ENCODE data around the gene PYGO2. TPM values are rescaled to one million over a fixed set of nuclear protein-coding genes. Genes with fewer than 3 reads are reported as not detected.

PYGO2 gene
- total and polyA plus RNA-seq, 12 donors, result 26.2 to 61.1 (median 38.7) TPM

DNA sequence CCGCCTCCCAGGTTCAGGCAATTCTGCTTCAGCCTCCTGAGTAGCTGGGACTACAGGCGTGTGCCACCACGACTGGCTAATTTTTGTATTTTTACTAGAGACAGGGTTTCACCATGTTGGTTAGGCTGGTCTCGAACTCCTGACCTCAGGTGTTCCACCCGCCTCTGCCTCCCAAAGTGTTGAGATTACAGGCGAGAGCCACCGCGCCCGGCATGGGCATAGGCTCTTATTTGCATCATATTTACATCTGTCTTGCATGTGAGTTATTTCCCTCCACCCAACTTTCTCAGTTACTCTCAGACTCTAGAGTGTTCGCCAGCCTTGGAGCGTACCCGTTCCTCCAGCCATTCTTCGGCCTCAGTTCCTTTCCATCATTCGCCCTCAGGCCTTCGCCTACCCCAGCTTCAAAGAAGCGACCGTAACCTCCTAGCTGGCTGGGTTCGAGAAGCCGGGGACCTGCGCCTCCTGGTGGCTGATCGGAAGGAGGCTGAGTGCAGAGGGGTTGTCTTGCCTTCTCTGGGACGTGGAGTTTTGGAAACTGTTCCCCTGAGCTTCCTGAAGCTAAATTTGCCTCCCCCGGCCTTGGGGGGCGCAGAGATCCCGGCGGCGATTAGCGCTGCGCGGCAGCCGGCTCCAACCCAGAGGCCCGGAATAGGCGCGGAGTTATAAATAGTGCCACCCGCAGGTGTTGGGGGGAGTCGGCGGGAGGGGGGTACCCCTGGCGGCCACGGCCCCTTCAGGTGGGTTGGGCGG, 37.4 kb upstream of the PYGO2 start:
- Histone ChIP-seq H3K27ac (peak overlapping the region in 3 of 5 donors; percentile 44 to 99 (median 87)), H3K4me3 (peak overlapping the region in 1 of 4 donors; percentile 73), H3K4me1 (replicated peaks in 1 of 2) (peaks cover 16 to 20% of the 10 kb centered on the region in 2 donors), H3K9me3 (replicated peaks in 1 of 3) (no peaks in the 10 kb centered on the region), H3K36me3 (replicated peaks in 1 of 2) (no peaks in the 10 kb centered on the region), H3K27me3 (no peaks in the 10 kb centered on the region)
- DNase-seq, result peak; percentile 69 to 83 (median 72)
- intact Hi-C loops (cut with DNase I), result loop anchor here in 1 of 2 donors (5.0 kb wide), 1 partner anchor 37 kb away; the partner anchor contains the start of gene PYGO2
- 13 to 25% (median 13%) methylated on average over 22 to 40 of the region's 40 CpGs for WGBS, 4 donors
- no peak for TF ChIP-seq POLR2A (IDR thresholded peaks at IDR 0.05)
- TF ChIP-seq, protein P1, sequence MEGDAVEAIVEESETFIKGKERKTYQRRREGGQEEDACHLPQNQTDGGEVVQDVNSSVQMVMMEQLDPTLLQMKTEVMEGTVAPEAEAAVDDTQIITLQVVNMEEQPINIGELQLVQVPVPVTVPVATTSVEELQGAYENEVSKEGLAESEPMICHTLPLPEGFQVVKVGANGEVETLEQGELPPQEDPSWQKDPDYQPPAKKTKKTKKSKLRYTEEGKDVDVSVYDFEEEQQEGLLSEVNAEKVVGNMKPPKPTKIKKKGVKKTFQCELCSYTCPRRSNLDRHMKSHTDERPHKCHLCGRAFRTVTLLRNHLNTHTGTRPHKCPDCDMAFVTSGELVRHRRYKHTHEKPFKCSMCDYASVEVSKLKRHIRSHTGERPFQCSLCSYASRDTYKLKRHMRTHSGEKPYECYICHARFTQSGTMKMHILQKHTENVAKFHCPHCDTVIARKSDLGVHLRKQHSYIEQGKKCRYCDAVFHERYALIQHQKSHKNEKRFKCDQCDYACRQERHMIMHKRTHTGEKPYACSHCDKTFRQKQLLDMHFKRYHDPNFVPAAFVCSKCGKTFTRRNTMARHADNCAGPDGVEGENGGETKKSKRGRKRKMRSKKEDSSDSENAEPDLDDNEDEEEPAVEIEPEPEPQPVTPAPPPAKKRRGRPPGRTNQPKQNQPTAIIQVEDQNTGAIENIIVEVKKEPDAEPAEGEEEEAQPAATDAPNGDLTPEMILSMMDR (IDR thresholded peaks at IDR 0.05), result peak; percentile 69 to 84 (median 74)

- WGBS, 4 donors, result 71 to 73% (median 73%) methylated on average over 14 to 16 of the region's 16 CpGs
- Histone ChIP-seq H3K9me3 (replicated peaks in 1 of 3) (no peaks in the 10 kb centered on the region), H3K27me3 (no peaks in the 10 kb centered on the region), H3K36me3 (replicated peaks in 1 of 2) (no peaks in the 10 kb centered on the region), H3K27ac (no peak overlapping the region), H3K4me3 (no peak overlapping the region), H3K4me1 (replicated peaks in 1 of 2) (peaks cover 16 to 20% of the 10 kb centered on the region in 2 donors)
- no peak for TF ChIP-seq POLR2A (IDR thresholded peaks at IDR 0.05)
- TF ChIP-seq, protein P1 (IDR thresholded peaks at IDR 0.05), result peak in 1 of 6 experiments; percentile 14
- intact Hi-C loops (cut with DNase I), result loop anchor here in 1 of 2 donors (5.0 kb wide), 1 partner anchor 36 kb away; the partner anchor contains the start of gene PYGO2
- DNase-seq, result peak in 2 of 7 donors; percentile 25 to 41
These were observed 36.7 kb upstream of the PYGO2 start for GRCh38 chr1:154998201-154998780.

DNA sequence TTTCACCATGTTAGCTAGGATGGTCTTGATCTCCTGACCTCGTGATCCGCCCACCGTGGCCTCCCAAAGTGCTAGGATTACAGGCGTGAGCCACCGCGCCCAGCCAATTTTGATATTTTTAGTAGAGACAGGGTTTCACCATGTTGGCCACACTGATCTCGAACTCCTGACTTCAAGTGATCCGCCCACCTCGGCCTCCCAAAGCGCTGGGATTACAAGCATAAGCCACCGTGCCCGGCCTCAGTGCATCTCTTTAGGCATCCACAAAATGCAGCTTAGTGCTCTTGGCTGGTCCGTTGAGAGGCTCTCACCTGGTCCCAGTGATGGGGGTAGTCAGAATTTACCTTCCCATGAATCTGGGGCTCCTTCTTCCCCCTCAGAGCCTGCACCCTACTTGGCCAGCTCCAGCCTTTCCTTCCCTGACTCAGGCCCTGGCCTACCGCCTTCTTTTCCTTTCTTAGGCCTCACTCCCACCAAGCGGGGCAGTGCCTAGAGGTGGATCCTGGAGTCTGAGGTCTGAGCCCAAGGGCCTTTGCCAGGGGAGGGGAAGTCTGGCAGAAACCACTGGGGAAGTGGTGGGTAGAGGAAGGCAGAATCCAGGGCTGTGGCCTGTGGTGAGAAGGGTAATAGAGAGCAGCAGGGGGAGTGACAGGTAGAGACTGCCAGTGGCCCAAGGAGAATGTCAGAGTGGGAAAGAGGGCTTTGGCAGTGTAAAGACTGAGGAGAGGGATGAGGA, 35.6 kb upstream of the PYGO2 start:
- H3K27ac ChIP-seq, result no peak overlapping the region
- H3K36me3 ChIP-seq (replicated peaks in 1 of 2), result no peaks in the 10 kb centered on the region
- intact Hi-C loops (cut with DNase I), result loop anchor here in 1 of 2 donors (5.0 kb wide), 1 partner anchor 35 kb away; the partner anchor contains the start of gene PYGO2
- H3K27me3 ChIP-seq, result no peaks in the 10 kb centered on the region
- no peak overlapping the region for H3K4me3 ChIP-seq
- TF ChIP-seq, protein P1 (IDR thresholded peaks at IDR 0.05), result no peak
- no peak for TF ChIP-seq POLR2A (IDR thresholded peaks at IDR 0.05)
- DNase-seq, result peak in 1 of 7 donors; percentile 27
- peaks cover 16 to 20% of the 10 kb centered on the region in 2 donors for H3K4me1 ChIP-seq (replicated peaks in 1 of 2)
- no peaks in the 10 kb centered on the region for H3K9me3 ChIP-seq (replicated peaks in 1 of 3)
- 80 to 84% (median 82%) methylated on average over 15 of the region's 15 CpGs for WGBS, 4 donors
